IMR-90 (cell line): ENCODE data around the gene TOB2. TPM values are rescaled to one million over a fixed set of nuclear protein-coding genes. Genes with fewer than 3 reads are reported as not detected.

Source experiments
- ATAC-seq: fragments of 200-7000 bp; cut with Tn5 transposase; 2 replicates; pipeline ENCODE4 v1.9.1; 2020; ENCODE audit warnings: low read depth, mild to moderate bottlenecking, moderate library complexity
- BruUV-seq: library from RNA; stranded (reverse); fragments of 400-500 nt; replicated peaks from 2 replicates; lab custom pipeline; 2021; lab: Mats Ljungman, UMichigan
- CTCF ChIA-PET: fragments of 300-600 bp; formaldehyde crosslinking; extraction: SDS; loops from one replicate; lab custom pipeline; 2021; ENCODE audit warnings: antibody characterized with exemption; lab: Yijun Ruan, JAX
- POLR2A ChIA-PET: fragments of 300-600 bp; sonication (Branson Sonifier 250); formaldehyde crosslinking; loops from one replicate; lab custom pipeline; 2022; ENCODE audit warnings: antibody characterized with exemption; ENCODE audit not compliant: unreplicated experiment; lab: Charles Lee
- DNase-seq: peaks from one replicate; pipeline ENCODE4 v3.0.0; 2013
- H2AFZ ChIP-seq: replicated peaks from 2 replicates; pipeline ENCODE3; 2013; ENCODE audit warnings: low read length, mild to moderate bottlenecking; ENCODE audit not compliant: poor library complexity
- H2AK5ac ChIP-seq: 2 replicates; pipeline ENCODE4 v1.6.1; 2013; ENCODE audit warnings: low read depth, low read length, inconsistent platforms
- H2AK9ac ChIP-seq: replicated peaks from 2 replicates; pipeline ENCODE3; 2013; ENCODE audit warnings: mild to moderate bottlenecking, low read depth, low read length, moderate library complexity; ENCODE audit not compliant: poor library complexity
- H2BK120ac ChIP-seq: 2 replicates; pipeline ENCODE4 v1.6.1; 2013; ENCODE audit warnings: low read depth, low read length, inconsistent platforms
- H2BK15ac ChIP-seq: 3 replicates; pipeline ENCODE4 v1.6.1; 2013; ENCODE audit warnings: low read depth, low read length, inconsistent platforms
- H2BK20ac ChIP-seq: 2 replicates; pipeline ENCODE4 v1.6.1; 2013; ENCODE audit warnings: low read depth, mild to moderate bottlenecking, inconsistent platforms, low read length, moderate library complexity
- H2BK5ac ChIP-seq: 2 replicates; pipeline ENCODE4 v1.6.1; 2013; ENCODE audit warnings: mild to moderate bottlenecking, low read depth, low read length, inconsistent platforms; ENCODE audit not compliant: poor library complexity, severe bottlenecking
- H3K14ac ChIP-seq: replicated peaks from 2 replicates; pipeline ENCODE4 v1.6.1; 2013; ENCODE audit warnings: low read depth, low read length, inconsistent platforms
- H3K18ac ChIP-seq: 2 replicates; pipeline ENCODE4 v1.6.1; 2013; ENCODE audit warnings: low read depth, low read length, control low read depth
- H3K23ac ChIP-seq: 2 replicates; pipeline ENCODE4 v1.6.1; 2013; ENCODE audit warnings: low read depth, low read length, inconsistent platforms
- H3K27ac ChIP-seq: 2 replicates; pipeline ENCODE4 v1.5.1; 2013; ENCODE audit warnings: mild to moderate bottlenecking, control low read depth, low read length; ENCODE audit not compliant: insufficient read depth
- H3K27me3 ChIP-seq: 2 replicates; pipeline ENCODE4 v1.6.1; 2013; ENCODE audit warnings: low read length; ENCODE audit not compliant: control insufficient read depth, insufficient read depth
- H3K36me3 ChIP-seq: 2 replicates; pipeline ENCODE4 v1.6.1; 2013; ENCODE audit warnings: low read length, mixed read lengths; ENCODE audit not compliant: control insufficient read depth, insufficient read depth
- H3K4ac ChIP-seq: 2 replicates; pipeline ENCODE4 v1.6.1; 2013; ENCODE audit warnings: low read depth, low read length, inconsistent platforms
- H3K4me1 ChIP-seq: 2 replicates; pipeline ENCODE4 v1.6.1; 2013; ENCODE audit warnings: low read length, mixed read lengths; ENCODE audit not compliant: control insufficient read depth, insufficient read depth
- H3K4me2 ChIP-seq: 2 replicates; pipeline ENCODE4 v1.6.1; 2013; ENCODE audit warnings: low read depth, mild to moderate bottlenecking, control low read depth, low read length, moderate library complexity
- H3K4me3 ChIP-seq: 2 replicates; pipeline ENCODE4 v1.5.1; 2013; ENCODE audit warnings: low read depth, mild to moderate bottlenecking, control low read depth, low read length, moderate library complexity; ENCODE audit not compliant: insufficient read depth
- H3K56ac ChIP-seq: 2 replicates; pipeline ENCODE4 v1.6.1; 2013; ENCODE audit warnings: low read length, inconsistent platforms; ENCODE audit not compliant: insufficient read depth; ENCODE audit errors: extremely low read depth
- H3K79me1 ChIP-seq, 2 experiments: 2 replicates each; pipeline ENCODE4 v1.6.1; 2013; ENCODE audit warnings: low read length in 2 of 2, inconsistent platforms in 1 of 2, low read depth in 1 of 2
- H3K9ac ChIP-seq: 2 replicates; pipeline ENCODE4 v1.6.1; 2013; ENCODE audit warnings: low read depth, low read length, control low read depth
- H3K9me1 ChIP-seq: 2 replicates; pipeline ENCODE4 v1.6.1; 2013; ENCODE audit warnings: low read length, inconsistent platforms; ENCODE audit not compliant: insufficient read depth
- H3K9me3 ChIP-seq: 2 replicates; pipeline ENCODE4 v1.6.1; 2013; ENCODE audit warnings: low read length; ENCODE audit not compliant: control insufficient read depth, insufficient read depth
- H4K20me1 ChIP-seq: 2 replicates; pipeline ENCODE4 v1.6.1; 2013; ENCODE audit warnings: low read length, inconsistent platforms; ENCODE audit not compliant: insufficient read depth
- H4K5ac ChIP-seq: 2 replicates; pipeline ENCODE4 v1.6.1; 2013; ENCODE audit warnings: mild to moderate bottlenecking, low read depth, low read length, control low read depth
- H4K8ac ChIP-seq, 2 experiments: 2 replicates each; pipeline ENCODE4 v1.6.1; 2013; ENCODE audit warnings: low read depth in 2 of 2, low read length in 2 of 2, control low read depth in 1 of 2, inconsistent platforms in 1 of 2
- H4K91ac ChIP-seq: 2 replicates; pipeline ENCODE4 v1.6.1; 2013; ENCODE audit warnings: low read depth, low read length, inconsistent platforms; ENCODE audit not compliant: insufficient read depth
- BHLHE40 ChIP-seq: fragments of 150-350 bp; IDR thresholded peaks from 2 replicates; pipeline ENCODE4 v1.6.1; 2016; ENCODE audit warnings: mild to moderate bottlenecking, low read depth, low read length
- CEBPB ChIP-seq: IDR thresholded peaks from 2 replicates; pipeline ENCODE4 v1.6.1; 2012; ENCODE audit warnings: low read depth, low read length, improper control_type of control experiment
- CHD1 ChIP-seq: IDR thresholded peaks from 2 replicates; pipeline ENCODE4 v1.6.1; 2012; ENCODE audit warnings: low read depth, low read length, improper control_type of control experiment
- FOS ChIP-seq: fragments of 150-350 bp; IDR thresholded peaks from 2 replicates; pipeline ENCODE4 v1.6.1; 2016; ENCODE audit warnings: low read depth, low read length
- MAFK ChIP-seq: IDR thresholded peaks from 2 replicates; pipeline ENCODE4 v1.6.1; 2012; ENCODE audit warnings: low read depth, low read length, improper control_type of control experiment
- MAZ ChIP-seq: IDR thresholded peaks from 2 replicates; pipeline ENCODE4 v1.6.1; 2012; ENCODE audit warnings: low read depth, mild to moderate bottlenecking, low read length, improper control_type of control experiment, moderate library complexity, borderline replicate concordance
- NFE2L2 ChIP-seq: fragments of 150-350 bp; IDR thresholded peaks from 2 replicates; pipeline ENCODE4 v1.6.1; 2016; ENCODE audit warnings: low read depth, mild to moderate bottlenecking, low read length
- POLR2A ChIP-seq: IDR thresholded peaks from 2 replicates; pipeline ENCODE4 v1.6.1; 2012; ENCODE audit warnings: mild to moderate bottlenecking, low read depth, low read length
- RAD21 ChIP-seq: IDR thresholded peaks from 2 replicates; pipeline ENCODE4 v1.6.1; 2012; ENCODE audit warnings: low read length, improper control_type of control experiment
- SMC3 ChIP-seq: fragments of 150-350 bp; IDR thresholded peaks from 2 replicates; pipeline ENCODE4 v1.6.1; 2016; ENCODE audit warnings: low read depth, mild to moderate bottlenecking, antibody characterized with exemption, low read length, moderate library complexity
- USF2 ChIP-seq: fragments of 150-350 bp; IDR thresholded peaks from 2 replicates; pipeline ENCODE4 v1.6.1; 2017; ENCODE audit warnings: mild to moderate bottlenecking, antibody characterized with exemption, low read length, low read depth
- WGBS, 2 experiments: methylation state at CpG; one replicate each; pipeline versions ENCODE4 v1.1.5 to v1.1.7; 2013; ENCODE audit warnings: missing lambda C conversion rate in 2 of 2; ENCODE audit not compliant: insufficient read length in 1 of 2; ENCODE audit errors: extremely low coverage in 2 of 2; 5-methylcytosine and 5-hydroxymethylcytosine counted together
- dilution Hi-C: fragments of 300-500 bp; cut with HindIII; formaldehyde crosslinking; loops from one replicate; pipeline ENCODE4 v1.14.3; 2018; ENCODE audit warnings: low sequenced_read_pairs; ENCODE audit not compliant: unreplicated experiment
- in situ Hi-C: fragments of 300-500 bp; cut with MboI; formaldehyde crosslinking; loops from 3 replicates; pipeline ENCODE4 v1.14.3; 2019; ENCODE audit warnings: low sequenced_read_pairs, inconsistent platforms, mixed read lengths
- intact Hi-C: fragments of 100-400 bp; cut with micrococcal nuclease; formaldehyde crosslinking; loops from 2 replicates; pipeline ENCODE4 v1.10.0; 2022
- polyA plus RNA-seq, 3 experiments: library from polyadenylated mRNA; depleted of rRNA; stranded (reverse); fragments of >200 nt; gene quantifications; 2 replicates each; pipeline ENCODE4 v1.2.3, GENCODE V29; 2012; ENCODE audit warnings: low replicate concordance in 1 of 3
- total RNA-seq: library from RNA; depleted of rRNA; stranded (reverse); fragments of >200 nt; gene quantifications from 2 replicates; pipeline ENCODE4 v1.2.3, GENCODE V29; 2012
- TF ChIP-seq, protein P1 (sequence below): conservative IDR thresholded peaks from 2 replicates; pipeline ENCODE4 v1.5.1; 2012; ENCODE audit warnings: mild to moderate bottlenecking, low read depth, low read length, improper control_type of control experiment

TOB2 gene
- total and polyA plus RNA-seq, 2 of the 4 experiments (the other 2 are of a cell fraction) = 17.4 to 23.3 TPM

DNA sequence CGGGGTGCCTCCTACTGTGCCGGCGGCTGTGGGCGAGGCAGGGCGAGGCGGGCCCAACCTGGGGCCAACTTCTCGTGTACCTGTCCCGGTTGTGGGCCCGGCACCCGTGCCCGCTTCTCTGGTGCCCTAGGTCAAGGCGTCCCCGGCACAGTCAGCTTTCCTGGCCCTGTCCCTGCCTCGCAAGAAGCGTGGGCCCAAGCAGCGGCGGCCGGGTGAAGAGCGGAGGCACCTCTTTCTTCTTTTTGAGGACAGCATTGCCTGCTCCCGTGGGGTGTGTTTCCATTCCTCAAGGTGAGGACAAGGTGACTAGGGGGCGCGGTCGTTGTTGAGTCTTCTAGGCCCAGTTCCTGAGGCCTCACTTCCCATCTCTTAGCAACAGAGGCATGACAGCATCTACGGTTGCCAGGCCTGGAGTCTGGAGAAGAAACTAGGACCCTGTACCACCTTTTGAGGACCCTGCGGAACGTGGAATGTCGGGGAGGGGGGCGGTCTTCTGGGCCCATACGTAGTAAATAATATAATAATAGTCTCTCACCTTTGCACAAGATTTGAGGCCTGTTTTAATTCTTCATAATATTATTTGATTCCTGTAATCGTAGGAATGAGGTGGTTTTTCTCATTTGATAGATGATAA is 22.7 kb upstream of the TOB2 start (continued):
- no peak for TF ChIP-seq MAFK

GRCh38 chr22:41468381-41469217 is 22.0 kb upstream of the TOB2 start, which contains the start of the genes ACO2 and PHF5A:
Gene ACO2 (plus strand): TSS chr22:41469117. CDS start chr22:41469147, 30 bp downstream.
Gene PHF5A (minus strand): TSS chr22:41468692. CDS start chr22:41468653, 39 bp downstream.
- in situ Hi-C loops = no loop called here
- peak; percentile 42; the same call in 1 of the 2 replicates for TF ChIP-seq USF2
- TF ChIP-seq, protein P1, sequence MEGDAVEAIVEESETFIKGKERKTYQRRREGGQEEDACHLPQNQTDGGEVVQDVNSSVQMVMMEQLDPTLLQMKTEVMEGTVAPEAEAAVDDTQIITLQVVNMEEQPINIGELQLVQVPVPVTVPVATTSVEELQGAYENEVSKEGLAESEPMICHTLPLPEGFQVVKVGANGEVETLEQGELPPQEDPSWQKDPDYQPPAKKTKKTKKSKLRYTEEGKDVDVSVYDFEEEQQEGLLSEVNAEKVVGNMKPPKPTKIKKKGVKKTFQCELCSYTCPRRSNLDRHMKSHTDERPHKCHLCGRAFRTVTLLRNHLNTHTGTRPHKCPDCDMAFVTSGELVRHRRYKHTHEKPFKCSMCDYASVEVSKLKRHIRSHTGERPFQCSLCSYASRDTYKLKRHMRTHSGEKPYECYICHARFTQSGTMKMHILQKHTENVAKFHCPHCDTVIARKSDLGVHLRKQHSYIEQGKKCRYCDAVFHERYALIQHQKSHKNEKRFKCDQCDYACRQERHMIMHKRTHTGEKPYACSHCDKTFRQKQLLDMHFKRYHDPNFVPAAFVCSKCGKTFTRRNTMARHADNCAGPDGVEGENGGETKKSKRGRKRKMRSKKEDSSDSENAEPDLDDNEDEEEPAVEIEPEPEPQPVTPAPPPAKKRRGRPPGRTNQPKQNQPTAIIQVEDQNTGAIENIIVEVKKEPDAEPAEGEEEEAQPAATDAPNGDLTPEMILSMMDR = no peak
- TF ChIP-seq POLR2A = peak; percentile 76
- TF ChIP-seq SMC3 = no peak
- peak; percentile 99 for TF ChIP-seq BHLHE40
- TF ChIP-seq NFE2L2 = no peak
- TF ChIP-seq FOS = no peak; the same call in 1 of the 2 replicates
- TF ChIP-seq CHD1 = no peak
- TF ChIP-seq MAZ = no peak
- peak; percentile 7; the same call in 1 of the 2 replicates for TF ChIP-seq CEBPB
- no peak for TF ChIP-seq RAD21

More at GRCh38 chr22:41468381-41469217, 22.0 kb upstream of the TOB2 start, which contains the start of the genes ACO2 and PHF5A:
- CTCF ChIA-PET = no interaction called here
- H2BK20ac ChIP-seq = peak within 1 kb of the TSS; percentile 94
- DNase-seq = peak; percentile 97
- peak within 1 kb of the TSS; percentile 92 for H2AFZ ChIP-seq
- peak within 1 kb of the TSS; percentile 93 for H3K9ac ChIP-seq
- ATAC-seq = peak; percentile 99
- intact Hi-C loops = no loop called here
- peak within 1 kb of the TSS; percentile 84 for H2AK9ac ChIP-seq
- peak within 1 kb of the TSS; percentile 98 for H2BK120ac ChIP-seq
- H3K9me1 ChIP-seq = peaks cover 5% of the 10 kb centered on the region; the same call in 1 of the 2 replicates
- peak within 1 kb of the TSS; percentile 79 to 99 for H4K8ac ChIP-seq
- H4K5ac ChIP-seq = peak within 1 kb of the TSS; percentile 88
- H3K27me3 ChIP-seq = no peaks in the 10 kb centered on the region
- H3K4me2 ChIP-seq = peak within 1 kb of the TSS; percentile 96
- dilution Hi-C loops = no loop called here
- H3K79me1 ChIP-seq = peaks cover 31 to 67% of the 10 kb centered on the region in 2 experiments
- H3K23ac ChIP-seq = peak within 1 kb of the TSS; percentile 88; the same call in 1 of the 2 replicates
- peak within 1 kb of the TSS; percentile 89 for H3K4ac ChIP-seq
- H4K20me1 ChIP-seq = 0 out of 2 replicates have a peak, but pooled peaks cover 1% of the 10 kb centered on the region
- WGBS, 2 experiments = 1% methylated on average over 13 of the region's 51 CpGs; no CpG with 5 or more reads in 1 of the 2 experiments
- peak within 1 kb of the TSS; percentile 97 for H4K91ac ChIP-seq
- peak within 1 kb of the TSS; percentile 96 for H2BK5ac ChIP-seq
- H3K36me3 ChIP-seq = peaks cover 29% of the 10 kb centered on the region
- H3K18ac ChIP-seq = peak within 1 kb of the TSS; percentile 95
- POLR2A ChIA-PET = interaction anchor here (0.6 to 0.8 kb wide), 4 partner anchors 10 to 517 kb away, joined by 3 read pairs; partner anchors contain the start of genes RBX1 and TOB2
- peak within 1 kb of the TSS; percentile 94; the same call in 2 of the 3 replicates for H2BK15ac ChIP-seq
- no peaks in the 10 kb centered on the region for H3K9me3 ChIP-seq
- peak within 1 kb of the TSS; percentile 78 for H2AK5ac ChIP-seq
- H3K4me3 ChIP-seq = peak within 1 kb of the TSS; percentile 78
- H3K27ac ChIP-seq = peak within 1 kb of the TSS; percentile 95
- peaks cover 4% of the 10 kb centered on the region for H3K4me1 ChIP-seq
- peak within 1 kb of the TSS; percentile 100 for H3K56ac ChIP-seq
- no TSS peak for BruUV-seq
- H3K14ac ChIP-seq = peak within 1 kb of the TSS; percentile 97
